Fibroblast of mammary gland (primary cell): ENCODE results near the gene KCNQ1.

Source experiments
- DNase-seq: peaks from one replicate; pipeline ENCODE4 v3.0.0-alpha.2; 2010; ENCODE audit warnings: low read depth
- H3K4me3 ChIP-seq: 2 replicates; pipeline ENCODE4 v1.5.1; 2011; ENCODE audit warnings: low read depth, mild to moderate bottlenecking, low read length, moderate library complexity; ENCODE audit not compliant: control insufficient read depth
- CTCF ChIP-seq: conservative IDR thresholded peaks from 2 replicates; pipeline ENCODE4 v1.5.1; 2011; ENCODE audit warnings: low read depth, low read length, inconsistent platforms; ENCODE audit not compliant: control insufficient read depth, insufficient read depth

KCNQ1 gene

GRCh38 chr11:2666828-2667570 lies 222.2 kb downstream of the KCNQ1 start:
- H3K4me3 ChIP-seq = no peak overlapping the region
- no peak for TF ChIP-seq CTCF
- DNase-seq = peak; percentile 19

- no peak overlapping the region for H3K4me3 ChIP-seq
- DNase-seq = no peak
- no peak for TF ChIP-seq CTCF
These were observed 223.1 kb downstream of the KCNQ1 start for GRCh38 chr11:2667940-2668339.

GRCh38 chr11:2668876-2669275 lies 224.1 kb downstream of the KCNQ1 start:
- TF ChIP-seq CTCF = no peak
- no peak for DNase-seq
- H3K4me3 ChIP-seq = no peak overlapping the region

GRCh38 chr11:2669634-2670469 lies 225.0 kb downstream of the KCNQ1 start:
- TF ChIP-seq CTCF = no peak
- H3K4me3 ChIP-seq = no peak overlapping the region
- no peak for DNase-seq

- no peak for TF ChIP-seq CTCF
- DNase-seq = no peak
These were observed 225.8 kb downstream of the KCNQ1 start for GRCh38 chr11:2670541-2671100.

GRCh38 chr11:2671748-2672147 lies 226.9 kb downstream of the KCNQ1 start:
- H3K4me3 ChIP-seq = no peak overlapping the region
- TF ChIP-seq CTCF = no peak
- DNase-seq = no peak

More at GRCh38 chr11:2670541-2671100, 225.8 kb downstream of the KCNQ1 start:
- no peak overlapping the region for H3K4me3 ChIP-seq
